ENCODE data around the gene ATP4B. TPM values are rescaled to one million over a fixed set of nuclear protein-coding genes. Genes with fewer than 3 reads are reported as not detected.

Gene ATP4B
- total RNA-seq, 1 donor from 2014 or later: not detected

- peaks cover 18% of the 10 kb centered on the region for H3K9me3 ChIP-seq (replicated peaks)
- H3K36me3 ChIP-seq: no peaks in the 10 kb centered on the region
- H3K4me1 ChIP-seq: no peaks in the 10 kb centered on the region
- no peak overlapping the region for H3K27ac ChIP-seq (replicated peaks)
- TF ChIP-seq CTCF (IDR thresholded peaks at IDR 0.05; ENCODE audit: borderline replicate concordance): no peak
- intact Hi-C loops (cut with micrococcal nuclease): no loop called here
- H3K4me3 ChIP-seq: no peak overlapping the region
- peak; percentile 3 for DNase-seq
- H3K27me3 ChIP-seq (ENCODE audit: low read depth): peaks cover 5% of the 10 kb centered on the region
Observed at GRCh38 chr13:113665597-113666328, 7.8 kb upstream of the ATP4B start.

GRCh38 chr13:113664751-113665596, 7.0 kb upstream of the ATP4B start:
- Histone ChIP-seq H3K27ac (replicated peaks) (no peak overlapping the region), H3K27me3 (ENCODE audit: low read depth) (peaks cover 4% of the 10 kb centered on the region), H3K4me1 (no peaks in the 10 kb centered on the region), H3K4me3 (no peak overlapping the region), H3K9me3 (replicated peaks) (peaks cover 25% of the 10 kb centered on the region), H3K36me3 (no peaks in the 10 kb centered on the region)
- no peak for TF ChIP-seq CTCF (IDR thresholded peaks at IDR 0.05; ENCODE audit: borderline replicate concordance)
- DNase-seq: peak; percentile 3
- intact Hi-C loops (cut with micrococcal nuclease): no loop called here

GRCh38 chr13:113663934-113664333, 5.9 kb upstream of the ATP4B start:
- Histone ChIP-seq H3K4me1 (no peaks in the 10 kb centered on the region), H3K4me3 (no peak overlapping the region), H3K27ac (replicated peaks) (no peak overlapping the region), H3K36me3 (no peaks in the 10 kb centered on the region), H3K27me3 (ENCODE audit: low read depth) (peaks cover under 1% of the 10 kb centered on the region), H3K9me3 (replicated peaks) (peaks cover 25% of the 10 kb centered on the region)
- intact Hi-C loops (cut with micrococcal nuclease): no loop called here
- no peak for TF ChIP-seq CTCF (IDR thresholded peaks at IDR 0.05; ENCODE audit: borderline replicate concordance)
- DNase-seq: no peak

- DNase-seq: no peak
- Histone ChIP-seq H3K4me1 (no peaks in the 10 kb centered on the region), H3K4me3 (no peak overlapping the region), H3K36me3 (no peaks in the 10 kb centered on the region), H3K27ac (replicated peaks) (no peak overlapping the region), H3K27me3 (ENCODE audit: low read depth) (peaks cover 16% of the 10 kb centered on the region), H3K9me3 (replicated peaks) (peaks cover 25% of the 10 kb centered on the region)
- intact Hi-C loops (cut with micrococcal nuclease): no loop called here
- TF ChIP-seq CTCF (IDR thresholded peaks at IDR 0.05; ENCODE audit: borderline replicate concordance): no peak
Observed at GRCh38 chr13:113661509-113661908, 3.5 kb upstream of the ATP4B start.

- Histone ChIP-seq H3K4me1 (no peaks in the 10 kb centered on the region), H3K9me3 (replicated peaks) (peaks cover 25% of the 10 kb centered on the region), H3K27me3 (ENCODE audit: low read depth) (peaks cover 16% of the 10 kb centered on the region), H3K27ac (replicated peaks) (no peak overlapping the region), H3K36me3 (no peaks in the 10 kb centered on the region), H3K4me3 (no peak overlapping the region)
- no peak for TF ChIP-seq CTCF (IDR thresholded peaks at IDR 0.05; ENCODE audit: borderline replicate concordance)
- intact Hi-C loops (cut with micrococcal nuclease): no loop called here
- peak; percentile 5 for DNase-seq
Observed at GRCh38 chr13:113660066-113660465, 2.1 kb upstream of the ATP4B start.

Measured in left ventricle myocardium inferior (tissue), 1 donor.